Right kidney (tissue), 1 donor: ENCODE measurements around the gene UTP25.
"Not testable (repeated sequence)": the region's sequence is repeated elsewhere in the genome, so short reads cannot be mapped to it uniquely, and the experiment has no call there.

Experiments
- DNase-seq: peaks from one replicate; pipeline ENCODE4 v3.0.0-alpha.2; 2016

The UTP25 gene

GRCh38 chr1:209873067-209873799 lies 45.5 kb downstream of the UTP25 start:
- no peak for DNase-seq

- no peak for DNase-seq
These were observed 47.7 kb downstream of the UTP25 start for GRCh38 chr1:209875515-209875914.

GRCh38 chr1:209876078-209876800 lies 48.5 kb downstream of the UTP25 start:
- DNase-seq, result no peak

GRCh38 chr1:209877087-209877764 lies 49.5 kb downstream of the UTP25 start:
- DNase-seq, result no peak

- no peak for DNase-seq
These were observed 51.2 kb downstream of the UTP25 start for GRCh38 chr1:209878964-209879363.

GRCh38 chr1:209879539-209879938 lies 51.8 kb downstream of the UTP25 start:
- no peak for DNase-seq

GRCh38 chr1:209880031-209880430 lies 52.3 kb downstream of the UTP25 start:
- DNase-seq, result no peak

GRCh38 chr1:209881619-209882018 lies 53.8 kb downstream of the UTP25 start:
- DNase-seq, result no peak

- no peak for DNase-seq
These were observed 54.5 kb downstream of the UTP25 start for GRCh38 chr1:209882286-209882685.

GRCh38 chr1:209882942-209883340 lies 55.2 kb downstream of the UTP25 start:
- DNase-seq, result no peak

GRCh38 chr1:209883341-209883971 lies 55.7 kb downstream of the UTP25 start:
- no peak for DNase-seq

- no peak for DNase-seq
These were observed 56.5 kb downstream of the UTP25 start for GRCh38 chr1:209884249-209884648.

GRCh38 chr1:209884665-209885117 lies 56.9 kb downstream of the UTP25 start:
- no peak for DNase-seq

GRCh38 chr1:209885403-209886218 lies 57.8 kb downstream of the UTP25 start:
- DNase-seq, result no peak

- DNase-seq, result no peak
These were observed 58.4 kb downstream of the UTP25 start for GRCh38 chr1:209886219-209886536.

- not testable (repeated sequence) for DNase-seq
These were observed 60.7 kb downstream of the UTP25 start for GRCh38 chr1:209888291-209889076.

- DNase-seq, result no peak
These were observed 61.3 kb downstream of the UTP25 start for GRCh38 chr1:209889077-209889418.

- DNase-seq, result no peak
These were observed 63.0 kb downstream of the UTP25 start for GRCh38 chr1:209890641-209891330.

GRCh38 chr1:209893751-209894150 lies 66.0 kb downstream of the UTP25 start:
- no peak for DNase-seq

- DNase-seq, result no peak
These were observed 67.9 kb downstream of the UTP25 start for GRCh38 chr1:209895709-209896108.

GRCh38 chr1:209896346-209896745 lies 68.6 kb downstream of the UTP25 start:
- no peak for DNase-seq
